ENCODE results near the gene ADPGK. TPM values are rescaled to one million over a fixed set of nuclear protein-coding genes. Genes with fewer than 3 reads are reported as not detected.

The ADPGK gene
- total RNA-seq, 1 donor: 43.9 TPM

- no peak overlapping the region for H3K4me3 ChIP-seq (ENCODE audit: low read depth, low read length)
- no peak for DNase-seq (ENCODE audit: low read depth)
- TF ChIP-seq, protein P1, sequence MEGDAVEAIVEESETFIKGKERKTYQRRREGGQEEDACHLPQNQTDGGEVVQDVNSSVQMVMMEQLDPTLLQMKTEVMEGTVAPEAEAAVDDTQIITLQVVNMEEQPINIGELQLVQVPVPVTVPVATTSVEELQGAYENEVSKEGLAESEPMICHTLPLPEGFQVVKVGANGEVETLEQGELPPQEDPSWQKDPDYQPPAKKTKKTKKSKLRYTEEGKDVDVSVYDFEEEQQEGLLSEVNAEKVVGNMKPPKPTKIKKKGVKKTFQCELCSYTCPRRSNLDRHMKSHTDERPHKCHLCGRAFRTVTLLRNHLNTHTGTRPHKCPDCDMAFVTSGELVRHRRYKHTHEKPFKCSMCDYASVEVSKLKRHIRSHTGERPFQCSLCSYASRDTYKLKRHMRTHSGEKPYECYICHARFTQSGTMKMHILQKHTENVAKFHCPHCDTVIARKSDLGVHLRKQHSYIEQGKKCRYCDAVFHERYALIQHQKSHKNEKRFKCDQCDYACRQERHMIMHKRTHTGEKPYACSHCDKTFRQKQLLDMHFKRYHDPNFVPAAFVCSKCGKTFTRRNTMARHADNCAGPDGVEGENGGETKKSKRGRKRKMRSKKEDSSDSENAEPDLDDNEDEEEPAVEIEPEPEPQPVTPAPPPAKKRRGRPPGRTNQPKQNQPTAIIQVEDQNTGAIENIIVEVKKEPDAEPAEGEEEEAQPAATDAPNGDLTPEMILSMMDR (IDR thresholded peaks at IDR 0.05; ENCODE audit: insufficient read depth, low read length): no peak
Observed at GRCh38 chr15:72792431-72792830, 8.9 kb upstream of the ADPGK start.

DNA sequence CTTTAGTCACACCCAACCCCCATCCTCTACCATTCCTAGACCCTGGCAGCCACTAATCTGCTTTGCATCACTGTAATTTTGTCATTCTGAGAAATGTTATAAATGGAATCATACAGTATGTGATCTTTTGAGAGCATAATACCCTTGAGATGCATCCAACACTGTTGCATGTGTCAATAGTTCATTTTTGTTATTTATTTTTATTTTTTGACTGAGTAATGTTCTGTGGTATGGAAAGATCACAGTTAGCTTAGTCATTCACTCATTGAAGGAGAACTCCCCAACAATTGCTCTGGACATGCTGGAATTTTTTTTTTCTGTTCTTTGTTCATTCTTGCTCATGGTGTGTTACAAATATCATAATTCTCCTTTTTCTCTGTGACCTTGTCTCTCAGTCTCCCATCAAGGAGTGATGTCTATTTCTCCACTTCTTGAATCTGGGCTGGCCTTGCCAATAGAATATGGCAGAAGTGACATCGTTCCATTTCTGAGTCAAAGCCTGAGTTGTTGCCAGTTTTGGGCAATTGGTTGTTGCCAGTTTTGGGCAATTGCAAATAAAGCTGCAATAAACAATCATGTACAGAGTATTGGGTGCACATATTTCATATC is 6.8 kb upstream of the ADPGK start:
- TF ChIP-seq, protein P1 (IDR thresholded peaks at IDR 0.05; ENCODE audit: insufficient read depth, low read length): no peak
- H3K4me3 ChIP-seq (ENCODE audit: low read depth, low read length): no peak overlapping the region
- DNase-seq (ENCODE audit: low read depth): peak; percentile 22

DNA sequence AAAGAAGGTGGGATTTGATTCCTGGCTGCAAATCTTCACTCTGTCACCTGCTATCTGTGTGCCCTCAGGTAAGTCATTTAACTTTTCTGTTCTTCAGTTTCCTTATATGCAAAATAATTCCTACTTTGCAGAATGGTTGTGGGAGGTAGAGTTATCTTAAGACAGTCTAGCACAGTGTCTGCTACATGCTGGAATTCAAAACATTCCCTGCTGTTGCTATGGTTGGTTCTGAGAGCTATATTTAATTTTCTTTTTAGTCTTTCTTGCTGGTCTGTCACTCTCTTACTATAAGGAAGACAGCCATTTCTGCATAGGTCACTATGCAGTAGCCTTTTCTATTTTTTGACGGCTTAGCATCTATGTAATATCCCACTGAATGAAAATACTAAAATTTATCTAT is 4.0 kb upstream of the ADPGK start:
- DNase-seq (ENCODE audit: low read depth): no peak
- TF ChIP-seq, protein P1 (IDR thresholded peaks at IDR 0.05; ENCODE audit: insufficient read depth, low read length): no peak
- no peak overlapping the region for H3K4me3 ChIP-seq (ENCODE audit: low read depth, low read length)

DNA sequence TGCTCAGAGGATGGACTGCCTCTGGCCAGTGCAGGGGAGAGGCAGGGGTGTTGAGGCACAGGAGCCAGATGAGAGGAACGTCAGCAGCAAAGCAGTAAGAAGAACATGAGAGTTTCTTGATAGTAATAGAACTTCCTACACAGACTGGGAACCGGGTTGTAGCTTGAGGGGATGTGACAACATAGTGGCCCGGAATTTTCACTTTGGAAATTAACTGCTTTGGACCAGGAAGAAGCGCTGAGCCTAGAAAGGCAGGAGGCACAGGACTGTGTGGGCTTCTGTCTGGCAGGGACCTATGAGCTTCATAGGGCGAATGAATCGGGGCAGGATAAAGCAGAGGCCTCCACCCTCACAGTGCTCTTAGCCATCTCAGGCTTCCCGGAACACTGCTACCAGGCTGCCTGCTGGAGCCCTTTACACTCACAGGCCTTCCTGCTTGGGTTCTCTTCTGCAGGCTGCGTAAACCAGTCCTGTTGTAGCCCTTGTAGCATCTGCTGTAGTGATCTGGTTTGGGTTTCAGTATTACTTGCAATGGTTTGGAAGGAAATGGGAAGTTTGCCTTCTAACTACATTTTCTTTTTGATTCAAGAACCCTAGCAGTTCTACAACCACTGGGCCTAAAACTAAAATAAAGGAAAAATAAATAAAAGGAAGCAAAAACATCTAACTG is 3.3 kb upstream of the ADPGK start:
- no peak overlapping the region for H3K4me3 ChIP-seq (ENCODE audit: low read depth, low read length)
- TF ChIP-seq, protein P1 (IDR thresholded peaks at IDR 0.05; ENCODE audit: insufficient read depth, low read length): no peak
- DNase-seq (ENCODE audit: low read depth): no peak

GRCh38 chr15:72786242-72786641 is 2.7 kb upstream of the ADPGK start:
- TF ChIP-seq, protein P1 (IDR thresholded peaks at IDR 0.05; ENCODE audit: insufficient read depth, low read length): no peak
- no peak for DNase-seq (ENCODE audit: low read depth)
- H3K4me3 ChIP-seq (ENCODE audit: low read depth, low read length): no peak overlapping the region

DNA sequence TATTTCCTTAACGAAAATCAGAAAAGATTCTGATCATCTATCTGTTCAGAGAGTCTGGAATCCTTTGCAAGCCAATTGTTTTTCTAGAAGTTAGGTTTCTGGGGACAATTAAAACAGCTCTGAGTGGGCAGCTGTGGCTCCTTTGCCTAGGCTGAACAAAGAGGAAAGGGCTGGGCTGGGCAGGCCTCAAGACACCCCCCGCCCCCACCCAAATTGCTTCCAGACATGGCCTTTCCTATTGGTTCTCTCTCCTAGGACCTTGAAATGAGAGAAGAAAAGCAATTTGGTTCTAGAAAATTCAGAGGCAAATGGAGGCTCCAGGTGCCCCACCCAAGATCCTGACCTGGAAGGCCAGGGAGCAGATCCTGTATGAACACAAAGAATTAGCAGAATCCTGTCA is 2.3 kb upstream of the ADPGK start:
- TF ChIP-seq, protein P1 (IDR thresholded peaks at IDR 0.05; ENCODE audit: insufficient read depth, low read length): no peak
- H3K4me3 ChIP-seq (ENCODE audit: low read depth, low read length): no peak overlapping the region
- DNase-seq (ENCODE audit: low read depth): no peak

Data from fibroblast of the aortic adventitia (primary cell).